ENCODE results near the gene GSTA4. TPM values are rescaled to one million over a fixed set of nuclear protein-coding genes. Genes with fewer than 3 reads are reported as not detected.

GSTA4 gene
- total RNA-seq, 1 experiment from 2014 or later, result 29.5 TPM

- Mint-ChIP-seq H3K27me3 (ENCODE audit: insufficient read depth, unreplicated experiment) (no peaks in the 10 kb centered on the region), H3K27ac (ENCODE audit: unreplicated experiment) (no peak overlapping the region), H3K4me1 (ENCODE audit: low read depth, unreplicated experiment) (no peaks in the 10 kb centered on the region), H3K4me3 (ENCODE audit: unreplicated experiment) (no peak overlapping the region), H3K36me3 (ENCODE audit: insufficient read depth, unreplicated experiment) (peaks cover 23% of the 10 kb centered on the region), H3K9me3 (ENCODE audit: unreplicated experiment) (no peaks in the 10 kb centered on the region)
- Histone ChIP-seq H3K36me3 (ENCODE audit: control insufficient read depth, insufficient read depth, low read length) (peaks cover 3% of the 10 kb centered on the region), H3K4me3 (ENCODE audit: low read depth, low read length) (no peak overlapping the region), H3K4me1 (peaks cover 6% of the 10 kb centered on the region), H3K9me3 (no peaks in the 10 kb centered on the region), H3K27me3 (replicated peaks; ENCODE audit: control insufficient read depth, insufficient read depth, low read length) (no peaks in the 10 kb centered on the region)
- intact Hi-C loops (cut with micrococcal nuclease; ENCODE audit: unreplicated experiment), result no loop called here
- TF ChIP-seq, protein P1, sequence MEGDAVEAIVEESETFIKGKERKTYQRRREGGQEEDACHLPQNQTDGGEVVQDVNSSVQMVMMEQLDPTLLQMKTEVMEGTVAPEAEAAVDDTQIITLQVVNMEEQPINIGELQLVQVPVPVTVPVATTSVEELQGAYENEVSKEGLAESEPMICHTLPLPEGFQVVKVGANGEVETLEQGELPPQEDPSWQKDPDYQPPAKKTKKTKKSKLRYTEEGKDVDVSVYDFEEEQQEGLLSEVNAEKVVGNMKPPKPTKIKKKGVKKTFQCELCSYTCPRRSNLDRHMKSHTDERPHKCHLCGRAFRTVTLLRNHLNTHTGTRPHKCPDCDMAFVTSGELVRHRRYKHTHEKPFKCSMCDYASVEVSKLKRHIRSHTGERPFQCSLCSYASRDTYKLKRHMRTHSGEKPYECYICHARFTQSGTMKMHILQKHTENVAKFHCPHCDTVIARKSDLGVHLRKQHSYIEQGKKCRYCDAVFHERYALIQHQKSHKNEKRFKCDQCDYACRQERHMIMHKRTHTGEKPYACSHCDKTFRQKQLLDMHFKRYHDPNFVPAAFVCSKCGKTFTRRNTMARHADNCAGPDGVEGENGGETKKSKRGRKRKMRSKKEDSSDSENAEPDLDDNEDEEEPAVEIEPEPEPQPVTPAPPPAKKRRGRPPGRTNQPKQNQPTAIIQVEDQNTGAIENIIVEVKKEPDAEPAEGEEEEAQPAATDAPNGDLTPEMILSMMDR (IDR thresholded peaks at IDR 0.05; ENCODE audit: insufficient read depth in 1 of 2, low read depth in 1 of 2, low read length in 1 of 2, severe bottlenecking in 1 of 2, unreplicated experiment in 1 of 2), result no peak
- no peak for DNase-seq
- ChIA-PET POLR2A (no interaction called here), CTCF (no interaction called here)
- no TSS peak for BruUV-seq (replicated peaks)
These were observed 43.5 kb upstream of the GSTA4 start for GRCh38 chr6:53038596-53038995.

DNA sequence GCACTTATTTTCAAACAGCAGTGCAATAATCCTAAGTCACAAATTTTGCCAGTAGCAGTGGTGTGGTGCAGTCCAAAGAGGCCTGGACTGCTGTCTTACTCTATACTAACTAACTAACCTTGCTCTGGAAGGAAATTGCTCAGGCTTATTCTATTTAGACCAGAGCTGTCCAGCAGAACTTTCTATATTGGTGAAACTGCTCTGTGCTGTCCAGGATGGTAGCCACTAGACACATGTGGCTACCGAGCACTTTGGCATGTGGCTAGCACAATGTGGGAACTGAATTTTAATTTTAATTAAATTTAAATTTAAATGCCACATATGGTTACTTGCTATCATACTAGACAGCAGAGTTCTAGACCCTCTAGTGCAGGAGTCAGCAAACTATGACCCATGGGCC lies 43.1 kb upstream of the GSTA4 start:
- peaks cover 6% of the 10 kb centered on the region for H3K4me1 ChIP-seq
- Mint-ChIP-seq H3K27me3 (ENCODE audit: insufficient read depth, unreplicated experiment) (no peaks in the 10 kb centered on the region), H3K27ac (ENCODE audit: unreplicated experiment) (no peak overlapping the region), H3K4me3 (ENCODE audit: unreplicated experiment) (no peak overlapping the region), H3K9me3 (ENCODE audit: unreplicated experiment) (no peaks in the 10 kb centered on the region), H3K36me3 (ENCODE audit: insufficient read depth, unreplicated experiment) (peaks cover 23% of the 10 kb centered on the region), H3K4me1 (ENCODE audit: low read depth, unreplicated experiment) (no peaks in the 10 kb centered on the region)
- no TSS peak for BruUV-seq (replicated peaks)
- DNase-seq, result no peak
- no peaks in the 10 kb centered on the region for H3K9me3 ChIP-seq
- POLR2A ChIA-PET, result no interaction called here
- intact Hi-C loops (cut with micrococcal nuclease; ENCODE audit: unreplicated experiment), result no loop called here
- no peak overlapping the region for H3K4me3 ChIP-seq (ENCODE audit: low read depth, low read length)
- H3K27me3 ChIP-seq (replicated peaks; ENCODE audit: control insufficient read depth, insufficient read depth, low read length), result no peaks in the 10 kb centered on the region
- CTCF ChIA-PET, result no interaction called here
- TF ChIP-seq, protein P1 (IDR thresholded peaks at IDR 0.05; ENCODE audit: insufficient read depth in 1 of 2, low read depth in 1 of 2, low read length in 1 of 2, severe bottlenecking in 1 of 2, unreplicated experiment in 1 of 2), result no peak
- H3K36me3 ChIP-seq (ENCODE audit: control insufficient read depth, insufficient read depth, low read length), result peaks cover 3% of the 10 kb centered on the region

GRCh38 chr6:53035549-53036213 lies 40.6 kb upstream of the GSTA4 start:
- CTCF ChIA-PET, result no interaction called here
- no peak for DNase-seq
- Histone ChIP-seq H3K4me1 (no peaks in the 10 kb centered on the region), H3K27me3 (replicated peaks; ENCODE audit: control insufficient read depth, insufficient read depth, low read length) (no peaks in the 10 kb centered on the region), H3K9me3 (no peaks in the 10 kb centered on the region), H3K36me3 (ENCODE audit: control insufficient read depth, insufficient read depth, low read length) (peaks cover 3% of the 10 kb centered on the region), H3K4me3 (ENCODE audit: low read depth, low read length) (no peak overlapping the region)
- POLR2A ChIA-PET, result no interaction called here
- no peaks in the 10 kb centered on the region for H3K4me1 Mint-ChIP-seq (ENCODE audit: low read depth, unreplicated experiment)
- no peak overlapping the region for H3K4me3 Mint-ChIP-seq (ENCODE audit: unreplicated experiment)
- no TSS peak for BruUV-seq (replicated peaks)
- H3K27ac Mint-ChIP-seq (ENCODE audit: unreplicated experiment), result no peak overlapping the region
- no peaks in the 10 kb centered on the region for H3K9me3 Mint-ChIP-seq (ENCODE audit: unreplicated experiment)
- TF ChIP-seq, protein P1 (IDR thresholded peaks at IDR 0.05; ENCODE audit: insufficient read depth in 1 of 2, low read depth in 1 of 2, low read length in 1 of 2, severe bottlenecking in 1 of 2, unreplicated experiment in 1 of 2), result no peak
- no peaks in the 10 kb centered on the region for H3K27me3 Mint-ChIP-seq (ENCODE audit: insufficient read depth, unreplicated experiment)
- intact Hi-C loops (cut with micrococcal nuclease; ENCODE audit: unreplicated experiment), result no loop called here
- peaks cover 35% of the 10 kb centered on the region for H3K36me3 Mint-ChIP-seq (ENCODE audit: insufficient read depth, unreplicated experiment)

Measured in Caco-2 (cell line).